Breast epithelium (tissue), 4 donors: ENCODE measurements around the gene DNAAF3. TPM values are rescaled to one million over a fixed set of nuclear protein-coding genes. Genes with fewer than 3 reads are reported as not detected.

Experiments used
- DNase-seq, 2 donors: peaks; one replicate each; pipeline ENCODE4 v3.0.0-alpha.2; 2019; ENCODE audit warnings: low spot score in 2 of 2
- H3K27ac ChIP-seq, 2 donors: fragments of 200-600 bp; sonication (generic) in 1 of 2; one replicate each; pipeline ENCODE4 v1.5.1; 2016 to 2019; ENCODE audit warnings: mild to moderate bottlenecking in 1 of 2
- H3K27me3 ChIP-seq, 2 donors: fragments of 200-600 bp; sonication (generic) in 1 of 2; one replicate each; pipeline versions ENCODE4 v1.5.1 to v1.6.0; 2017 to 2019; ENCODE audit warnings: control low read depth in 1 of 2, mild to moderate bottlenecking in 1 of 2
- H3K36me3 ChIP-seq: fragments of 200-600 bp; one replicate; pipeline ENCODE4 v1.5.1; 2019
- H3K4me1 ChIP-seq, 2 donors: fragments of 200-600 bp; sonication (generic); one replicate each; pipeline ENCODE4 v1.5.1; 2016 to 2019; ENCODE audit warnings: control low read depth in 1 of 2
- H3K4me3 ChIP-seq, 3 donors: fragments of 200-600 bp; sonication (generic); 1 replicate in 2 of 3; 2 replicates in 1 of 3; pipeline ENCODE4 v1.5.1; 2016 to 2019; ENCODE audit warnings: mild to moderate bottlenecking in 3 of 3, moderate library complexity in 2 of 3
- H3K9me3 ChIP-seq, 2 donors: fragments of 200-600 bp; sonication (generic) in 1 of 2; one replicate each; pipeline ENCODE4 v1.5.1; 2016 to 2019; ENCODE audit warnings: control low read depth in 1 of 2
- CTCF ChIP-seq, 3 donors: fragments of 450-650 bp; IDR thresholded peaks; one replicate each; pipeline ENCODE4 v1.5.1; 2016 to 2017; ENCODE audit warnings: antibody characterized with exemption in 3 of 3, mild to moderate bottlenecking in 3 of 3, moderate library complexity in 3 of 3
- POLR2A ChIP-seq: fragments of 450-650 bp; IDR thresholded peaks from one replicate; pipeline ENCODE4 v1.6.1; 2016; ENCODE audit warnings: antibody characterized with exemption, mild to moderate bottlenecking, moderate library complexity
- POLR2AphosphoS5 ChIP-seq, 3 donors: sonication (generic); formaldehyde crosslinking; IDR thresholded peaks; one replicate each; pipeline ENCODE4 v1.6.1; 2017; ENCODE audit warnings: antibody characterized with exemption in 3 of 3
- intact Hi-C: fragments of 100-400 bp; cut with DNase I; formaldehyde crosslinking; loops from one replicate; pipeline ENCODE4 v1.15.1; 2023; ENCODE audit warnings: low total_unique reads
- total RNA-seq, 3 donors: library from RNA; depleted of rRNA; stranded (reverse); fragments of >200 nt; gene quantifications; one replicate each; pipeline ENCODE4 v1.1.0, GENCODE V29; 2016

The DNAAF3 gene
- total RNA-seq, 3 donors from 2014 or later, result 4.7 to 4.9 TPM; not detected in 1

- no peak for DNase-seq
- Histone ChIP-seq H3K4me3 (peak overlapping the region in 2 of 3 donors; percentile 15 to 96), H3K9me3 (no peaks in the 10 kb centered on the region), H3K4me1 (peaks cover 0 to 18% of the 10 kb centered on the region in 2 donors), H3K27ac (peak overlapping the region; percentile 90 to 96), H3K27me3 (no peaks in the 10 kb centered on the region), H3K36me3 (no peaks in the 10 kb centered on the region)
- TF ChIP-seq POLR2A (no peak), CTCF (IDR thresholded peaks at IDR 0.05) (no peak), POLR2AphosphoS5 (IDR thresholded peaks at IDR 0.05) (no peak)
- intact Hi-C loops, result loop anchor here (5.0 kb wide), 1 partner anchor 1531 kb away; no protein-coding TSS in a partner anchor
Measured at GRCh38 chr19:55112777-55113569, 53.4 kb downstream of the DNAAF3 start.

- intact Hi-C loops, result loop anchor here (5.0 kb wide), 1 partner anchor 1530 kb away; no protein-coding TSS in a partner anchor
- no peaks in the 10 kb centered on the region for H3K9me3 ChIP-seq
- H3K36me3 ChIP-seq, result no peaks in the 10 kb centered on the region
- no peak for DNase-seq
- TF ChIP-seq CTCF (IDR thresholded peaks at IDR 0.05) (no peak), POLR2AphosphoS5 (IDR thresholded peaks at IDR 0.05) (no peak), POLR2A (no peak)
- H3K4me3 ChIP-seq, result peak overlapping the region in 1 of 3 donors; percentile 96
- H3K4me1 ChIP-seq, result peaks cover 0 to 18% of the 10 kb centered on the region in 2 donors
- no peaks in the 10 kb centered on the region for H3K27me3 ChIP-seq
- peak overlapping the region; percentile 90 to 96 for H3K27ac ChIP-seq
Measured at GRCh38 chr19:55112246-55112776, 54.1 kb downstream of the DNAAF3 start.

- no peak for DNase-seq
- no peaks in the 10 kb centered on the region for H3K27me3 ChIP-seq
- TF ChIP-seq CTCF (IDR thresholded peaks at IDR 0.05) (no peak), POLR2A (no peak), POLR2AphosphoS5 (IDR thresholded peaks at IDR 0.05) (no peak)
- H3K27ac ChIP-seq, result peak overlapping the region; percentile 90 to 96
- H3K36me3 ChIP-seq, result no peaks in the 10 kb centered on the region
- peaks cover 0 to 15% of the 10 kb centered on the region in 2 donors for H3K4me1 ChIP-seq
- intact Hi-C loops, result loop anchor here (5.0 kb wide), 1 partner anchor 1529 kb away; no protein-coding TSS in a partner anchor
- peak overlapping the region in 2 of 3 donors; percentile 8 to 48 for H3K4me3 ChIP-seq
- H3K9me3 ChIP-seq, result no peaks in the 10 kb centered on the region
Measured at GRCh38 chr19:55111238-55111831, 55.1 kb downstream of the DNAAF3 start.

- intact Hi-C loops, result loop anchor here (5.0 kb wide), 1 partner anchor 1527 kb away; no protein-coding TSS in a partner anchor
- Histone ChIP-seq H3K9me3 (no peaks in the 10 kb centered on the region), H3K27me3 (no peaks in the 10 kb centered on the region), H3K4me1 (peaks cover 0 to under 1% of the 10 kb centered on the region in 2 donors), H3K27ac (peak overlapping the region in 1 of 2 donors; percentile 66), H3K4me3 (no peak overlapping the region), H3K36me3 (no peaks in the 10 kb centered on the region)
- no peak for TF ChIP-seq POLR2A
- TF ChIP-seq CTCF (IDR thresholded peaks at IDR 0.05), result no peak
- no peak for TF ChIP-seq POLR2AphosphoS5 (IDR thresholded peaks at IDR 0.05)
- no peak for DNase-seq
Measured at GRCh38 chr19:55109527-55110291, 56.7 kb downstream of the DNAAF3 start.

Other genes with a start within 250 kb of the DNAAF3 start
- not detected for gene NLRP7, start 219.1 kb downstream of the DNAAF3 start, total RNA-seq
- gene NLRP2, start 200.2 kb downstream of the DNAAF3 start, total RNA-seq, result 1 to 10 TPM in 2 of 3 donors, not detected in 1; 4.3 to 8.5 TPM
- gene GP6, start 128.3 kb downstream of the DNAAF3 start, total RNA-seq, result not detected
- gene RDH13, start 103.5 kb downstream of the DNAAF3 start, total RNA-seq, result 10 to 100 TPM; 11.4 to 33.4 (median 22.3) TPM
- gene EPS8L1, start 90.7 kb downstream of the DNAAF3 start, total RNA-seq, result 10 to 100 TPM in 2 of 3 donors, 1 to 10 TPM in 1; 2.4 to 51.1 (median 50.1) TPM
- 100 to 1,000 TPM in 1 of 3 donors, 10 to 100 TPM in 2; 68.3 to 148 (median 91.7) TPM for gene PPP1R12C, start 49.0 kb downstream of the DNAAF3 start, total RNA-seq
- 1 to 10 TPM in 2 of 3 donors, not detected in 1; 3.7 to 7.2 TPM for gene TNNT1, start 17.4 kb downstream of the DNAAF3 start, total RNA-seq
- 1 to 10 TPM in 1 of 3 donors, not detected in 2; 2.6 TPM for gene TNNI3, start 8.9 kb downstream of the DNAAF3 start, total RNA-seq
- gene SYT5, start 13.7 kb upstream of the DNAAF3 start, total RNA-seq, result under 1 TPM in 1 of 3 donors, not detected in 2; under 0.01 TPM
- gene PTPRH, start 42.9 kb upstream of the DNAAF3 start, total RNA-seq, result 10 to 100 TPM in 1 of 3 donors, 1 to 10 TPM in 1, under 1 TPM in 1; 0.73 to 10.2 (median 2.1) TPM
- gene TMEM86B, start 62.1 kb upstream of the DNAAF3 start, total RNA-seq, result 1 to 10 TPM in 2 of 3 donors, under 1 TPM in 1; 0.80 to 3.6 (median 1.6) TPM
- 10 to 100 TPM; 23.8 to 31.5 (median 28.2) TPM for gene PPP6R1, start 92.4 kb upstream of the DNAAF3 start, total RNA-seq
- gene HSPBP1, start 113.5 kb upstream of the DNAAF3 start, total RNA-seq, result 10 to 100 TPM; 13.3 to 36.1 (median 32.6) TPM
- gene BRSK1, start 117.4 kb upstream of the DNAAF3 start, total RNA-seq, result 1 to 10 TPM in 2 of 3 donors, not detected in 1; 2.5 to 4.6 TPM
- gene TMEM150B, start 158.7 kb upstream of the DNAAF3 start, total RNA-seq, result 10 to 100 TPM in 1 of 3 donors, 1 to 10 TPM in 2; 1.6 to 11.8 (median 3.1) TPM
- 10 to 100 TPM in 2 of 3 donors, 1 to 10 TPM in 1; 6.1 to 20.8 (median 18.4) TPM for gene KMT5C, start 173.3 kb upstream of the DNAAF3 start, total RNA-seq
- 1 to 10 TPM in 1 of 3 donors, under 1 TPM in 1, not detected in 1; 0.73 to 1.3 TPM for gene COX6B2, start 188.1 kb upstream of the DNAAF3 start, total RNA-seq
- not detected for gene GARIN5B, start 196.6 kb upstream of the DNAAF3 start, total RNA-seq
- 1 to 10 TPM in 1 of 3 donors, under 1 TPM in 1, not detected in 1; 0.29 to 1.3 TPM for gene IL11, start 203.8 kb upstream of the DNAAF3 start, total RNA-seq
- not detected for gene TMEM190, start 210.2 kb upstream of the DNAAF3 start, total RNA-seq
- 10 to 100 TPM in 1 of 3 donors, 1 to 10 TPM in 2; 4.5 to 12.7 (median 9.8) TPM for gene TMEM238, start 217.7 kb upstream of the DNAAF3 start, total RNA-seq
- 100 to 1,000 TPM; 462 to 673 (median 471) TPM for gene RPL28, start 219.3 kb upstream of the DNAAF3 start, total RNA-seq
- gene UBE2S, start 241.2 kb upstream of the DNAAF3 start, total RNA-seq, result 1 to 10 TPM; 7.2 to 9.0 (median 8.9) TPM